ENCODE results near the gene ROR1. TPM values are rescaled to one million over a fixed set of nuclear protein-coding genes. Genes with fewer than 3 reads are reported as not detected.

Gene ROR1
- total and polyA plus RNA-seq, 9 of the 15 experiments (the other 6 are each of a cell fraction or from before 2014, with no cell fraction given): 0.02 TPM; not detected in 8

GRCh38 chr1:64137412-64137803 is 363.6 kb downstream of the ROR1 start:
- BruUV-seq (replicated peaks): no TSS peak
- no peaks in the 10 kb centered on the region for H3K9me3 ChIP-seq (replicated peaks; ENCODE audit: control insufficient read depth, insufficient read depth, low read depth, low read length)
- no peaks in the 10 kb centered on the region for H3K36me3 ChIP-seq (ENCODE audit: control insufficient read depth, insufficient read depth, low read length)
- H3K79me2 ChIP-seq (ENCODE audit: control insufficient read depth, insufficient read depth, low read length): no peaks in the 10 kb centered on the region
- H3K4me3 ChIP-seq: no peak overlapping the region
- FAIRE-seq (no peak), ATAC-seq (no peak), DNase-seq (ENCODE audit: extremely low read depth in 1 of 4, low spot score in 3 of 4) (no peak)
- no peaks in the 10 kb centered on the region for H3K4me1 ChIP-seq (replicated peaks in 1 of 2; ENCODE audit: control insufficient read depth in 2 of 2, insufficient read depth in 2 of 2, low read length in 2 of 2)
- POLR2A ChIA-PET: interaction anchor here (0.6 kb wide), 1 partner anchor 40 kb away, joined by 4 read pairs; no protein-coding TSS in a partner anchor
- intact Hi-C loops (cut with micrococcal nuclease) (loop anchor here (1.0 to 10.0 kb wide), 5 partner anchors 107 to 521 kb away; no protein-coding TSS in a partner anchor), in situ Hi-C loops (cut with MboI) (no loop called here)
- no peaks in the 10 kb centered on the region for H4K20me1 ChIP-seq (replicated peaks; ENCODE audit: control insufficient read depth, insufficient read depth, low read length)
- H3K27ac ChIP-seq (ENCODE audit: extremely low read depth, low read depth, low read length): no peak overlapping the region
- CTCF ChIA-PET (ENCODE audit: low intra/inter-chr PET ratio): no interaction called here
- peaks cover 0 to 8% of the 10 kb centered on the region in 2 experiments; a peak in 3 of 5 replicates for H3K27me3 ChIP-seq (ENCODE audit: control insufficient read depth in 2 of 2, insufficient read depth in 2 of 2, low read length in 2 of 2)
- H2AFZ ChIP-seq (ENCODE audit: low read depth, low read length): no peak overlapping the region
- H3K4me2 ChIP-seq (ENCODE audit: insufficient read depth, low read length): no peak overlapping the region
- no peak overlapping the region for H3K9ac ChIP-seq (ENCODE audit: insufficient read depth in 1 of 2, low read depth in 2 of 2, low read length in 2 of 2)
- TF ChIP-seq ZNF75A (CRISPR knock-in tag; IDR thresholded peaks at IDR 0.05): no peak
- TF ChIP-seq POLR2H (tag; IDR thresholded peaks at IDR 0.05; ENCODE audit: low read depth): no peak
- no peak for TF ChIP-seq ETS2 (tag; IDR thresholded peaks at IDR 0.05; ENCODE audit: borderline replicate concordance, poor library complexity, severe bottlenecking)
- TF ChIP-seq ZBTB12 (CRISPR knock-in tag; IDR thresholded peaks at IDR 0.05): no peak
- WGBS (ENCODE audit: insufficient coverage, low coverage, missing lambda C conversion rate): 0% methylated on average over 4 of the region's 4 CpGs
- H3K9me1 ChIP-seq (ENCODE audit: control insufficient read depth, insufficient read depth, low read length): no peaks in the 10 kb centered on the region
